HK-2 (cell line): ENCODE data around the gene TRIM48.
"Not testable (repeated sequence)": the region's sequence is repeated elsewhere in the genome, so short reads cannot be mapped to it uniquely, and the experiment has no call there.

Experiments used
- DNase-seq: peaks from one replicate; pipeline ENCODE4 v3.0.0-alpha.2; 2018; ENCODE audit not compliant: unreplicated experiment

Gene TRIM48

GRCh38 chr11:55261855-55262254, at the start of gene TRIM48:
Gene TRIM48 (plus strand): TSS chr11:55262155. CDS start chr11:55262268, 113 bp downstream.
- DNase-seq = not testable (repeated sequence)

GRCh38 chr11:55238316-55238715, 23.6 kb upstream of the TRIM48 start:
- not testable (repeated sequence) for DNase-seq

- no peak for DNase-seq
Measured at GRCh38 chr11:55263081-55263480, 1.1 kb downstream of the TRIM48 start.
